HG02610 (cell line): ENCODE measurements around the gene CYP46A1.
"Not testable (repeated sequence)": the region's sequence is repeated elsewhere in the genome, so short reads cannot be mapped to it uniquely, and the experiment has no call there.

Experiments
- ATAC-seq: cut with Tn5 transposase; IDR thresholded peaks from one replicate; pipeline ENCODE4 v1.9.1; 2021; ENCODE audit warnings: mild to moderate bottlenecking, moderate library complexity; ENCODE audit not compliant: unreplicated experiment

CYP46A1 gene

GRCh38 chr14:99656171-99656570, 27.9 kb upstream of the CYP46A1 start:
- no peak for ATAC-seq

GRCh38 chr14:99657645-99658155, 26.4 kb upstream of the CYP46A1 start:
- no peak for ATAC-seq

GRCh38 chr14:99658218-99658845, 25.8 kb upstream of the CYP46A1 start:
- ATAC-seq = no peak

GRCh38 chr14:99659333-99659741, 24.8 kb upstream of the CYP46A1 start:
- ATAC-seq = no peak

GRCh38 chr14:99660006-99660566, 24.0 kb upstream of the CYP46A1 start:
- no peak for ATAC-seq

GRCh38 chr14:99660794-99661193, 23.3 kb upstream of the CYP46A1 start:
- no peak for ATAC-seq

- ATAC-seq = not testable (repeated sequence)
These were observed 22.9 kb upstream of the CYP46A1 start for GRCh38 chr14:99661206-99661605.

- ATAC-seq = no peak
These were observed 21.3 kb upstream of the CYP46A1 start for GRCh38 chr14:99662846-99663245.

- no peak for ATAC-seq
These were observed 20.6 kb upstream of the CYP46A1 start for GRCh38 chr14:99663386-99664057.

- ATAC-seq = no peak
These were observed 19.8 kb upstream of the CYP46A1 start for GRCh38 chr14:99664058-99664936.

- ATAC-seq = no peak
These were observed 19.2 kb upstream of the CYP46A1 start for GRCh38 chr14:99664937-99665273.

- ATAC-seq = no peak
These were observed 17.6 kb upstream of the CYP46A1 start for GRCh38 chr14:99666533-99666932.

GRCh38 chr14:99667045-99667444, 17.1 kb upstream of the CYP46A1 start:
- ATAC-seq = no peak

GRCh38 chr14:99667821-99668220, 16.3 kb upstream of the CYP46A1 start:
- no peak for ATAC-seq

GRCh38 chr14:99668307-99669295, 15.5 kb upstream of the CYP46A1 start:
- ATAC-seq = no peak

- ATAC-seq = no peak
These were observed 13.5 kb upstream of the CYP46A1 start for GRCh38 chr14:99670361-99671234.

GRCh38 chr14:99671235-99672224, 12.6 kb upstream of the CYP46A1 start:
- no peak for ATAC-seq
